LNCaP clone FGC (cell line): ENCODE measurements around the gene EDN2.

ENCODE experiments used
- DNase-seq: peaks from one replicate; pipeline ENCODE4 v3.0.0-alpha.2; 2011; ENCODE audit warnings: low read depth
- H3K4me3 ChIP-seq: 2 replicates; pipeline ENCODE4 v1.5.1; 2011; ENCODE audit warnings: mild to moderate bottlenecking, low read depth, low read length, control low read depth
- CTCF ChIP-seq: IDR thresholded peaks from 2 replicates; pipeline ENCODE4 v1.5.1; 2012; ENCODE audit warnings: mild to moderate bottlenecking; ENCODE audit not compliant: control insufficient read depth, insufficient read depth; ENCODE audit errors: extremely low read depth

The EDN2 gene

DNA sequence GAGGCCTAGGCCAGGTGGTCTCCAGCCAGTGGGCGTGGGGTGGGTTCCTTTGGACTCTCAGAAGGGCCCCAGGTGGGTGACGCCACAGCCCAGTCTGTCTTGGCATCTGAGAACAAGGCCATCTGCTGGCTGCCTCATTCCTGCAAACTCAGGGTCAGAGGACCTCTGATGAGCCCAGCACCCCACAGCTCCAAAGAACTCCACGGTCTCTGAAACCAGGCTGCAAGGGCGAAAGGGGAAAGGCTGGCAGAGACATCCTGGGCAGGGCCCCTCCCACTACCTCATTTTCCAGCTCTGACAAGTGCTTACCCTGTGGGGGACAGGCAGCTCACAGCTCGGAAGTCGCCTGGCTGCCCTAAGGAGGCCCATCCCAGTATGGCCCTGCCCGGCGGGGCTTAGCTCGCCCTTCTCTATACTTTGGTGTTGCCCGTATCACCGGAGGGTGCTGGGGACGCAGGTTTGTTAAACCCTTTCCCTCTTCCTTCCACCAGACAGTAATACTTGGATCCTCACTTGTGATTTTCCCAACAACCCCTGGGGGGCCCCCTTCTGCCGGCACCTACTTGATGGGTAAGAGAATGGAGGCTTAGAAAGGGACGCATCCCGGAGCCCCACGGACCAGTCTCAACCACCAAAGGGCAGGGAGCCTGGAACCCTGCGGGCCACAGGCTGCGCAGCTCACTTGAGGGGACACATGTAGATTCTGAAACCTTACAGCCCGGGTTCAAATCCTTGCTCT lies 10.9 kb upstream of the EDN2 start:
- no peak for TF ChIP-seq CTCF
- no peak for DNase-seq
- peak overlapping the region; percentile 36 for H3K4me3 ChIP-seq

- no peak for DNase-seq
- TF ChIP-seq CTCF, result no peak
- H3K4me3 ChIP-seq, result no peak overlapping the region
These were observed 10.1 kb upstream of the EDN2 start for GRCh38 chr1:41494351-41495209.

DNA sequence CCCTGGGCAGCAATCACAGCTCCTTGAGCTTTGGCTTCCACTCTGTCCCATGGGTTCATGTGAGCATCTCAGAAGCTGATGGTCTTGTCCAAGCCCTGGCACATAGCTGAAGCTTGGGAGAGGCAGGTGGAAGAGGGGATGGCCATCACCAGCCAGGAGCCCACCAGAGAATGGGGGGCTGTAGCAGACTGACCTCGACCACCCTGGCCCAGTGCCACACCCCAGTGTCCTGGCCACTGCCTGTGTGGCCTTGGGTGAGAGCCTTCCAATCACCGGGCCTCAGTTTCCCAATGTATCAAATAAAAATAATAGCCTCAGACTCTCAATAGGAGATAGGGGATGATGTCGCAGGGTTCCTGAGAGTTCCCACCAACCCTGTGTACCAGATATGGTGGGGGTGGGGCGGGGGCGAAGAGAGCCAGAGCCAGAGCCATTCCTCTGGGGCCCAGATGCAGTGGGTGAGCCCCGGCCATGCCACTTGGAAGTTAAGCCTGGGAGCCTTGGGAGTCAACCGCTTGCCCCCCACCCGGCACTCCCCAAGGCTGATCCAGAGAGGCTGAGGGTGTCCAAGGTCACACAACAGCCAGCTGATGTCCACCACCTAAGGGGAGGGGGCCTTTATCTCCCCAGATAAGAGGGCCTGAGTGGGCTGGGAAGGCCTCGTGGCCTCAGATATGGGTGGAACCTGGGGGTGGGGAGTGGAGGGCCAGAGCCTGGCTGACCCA lies 9.3 kb upstream of the EDN2 start:
- no peak overlapping the region for H3K4me3 ChIP-seq
- TF ChIP-seq CTCF, result no peak

GRCh38 chr1:41493117-41493536 lies 8.6 kb upstream of the EDN2 start:
- no peak overlapping the region for H3K4me3 ChIP-seq
- no peak for DNase-seq
- TF ChIP-seq CTCF, result no peak

More for the DNA sequence above, 9.3 kb upstream of the EDN2 start:
- DNase-seq, result no peak

GRCh38 chr1:41492341-41492848 lies 7.9 kb upstream of the EDN2 start:
- TF ChIP-seq CTCF, result peak; percentile 45; the same call in 1 of the 2 replicates
- no peak overlapping the region for H3K4me3 ChIP-seq
- no peak for DNase-seq

DNA sequence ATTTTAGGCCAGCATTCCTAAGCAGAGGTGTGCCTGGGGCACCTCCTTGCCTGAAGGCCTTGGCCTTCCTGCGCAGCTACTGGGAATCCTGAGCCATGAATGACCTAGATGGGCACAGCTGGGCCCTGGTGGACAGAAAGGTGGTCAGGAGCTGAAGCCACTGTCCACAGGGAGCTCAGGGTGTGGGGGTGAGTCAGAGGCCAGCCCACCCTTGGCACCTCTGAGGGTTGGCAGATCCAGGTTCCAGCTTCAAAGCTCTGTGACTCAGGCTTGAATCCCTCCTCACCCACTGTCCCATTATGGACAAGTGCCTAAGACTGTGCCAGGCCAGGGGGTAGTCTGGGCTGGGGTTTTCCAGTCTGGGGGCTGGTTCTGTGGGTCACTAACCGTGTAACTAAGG lies 6.4 kb upstream of the EDN2 start:
- DNase-seq, result no peak
- H3K4me3 ChIP-seq, result no peak overlapping the region
- TF ChIP-seq CTCF, result no peak
